NCI-H128 (cell line): ENCODE data around the gene PLCH1.
"Not testable (repeated sequence)": the region's sequence is repeated elsewhere in the genome, so short reads cannot be mapped to it uniquely, and the experiment has no call there.

Source experiments
- DNase-seq: peaks from one replicate; lab custom pipeline; 2025; ENCODE audit not compliant: unreplicated experiment; lab: John Stamatoyannopoulos, UW

The PLCH1 gene

DNA sequence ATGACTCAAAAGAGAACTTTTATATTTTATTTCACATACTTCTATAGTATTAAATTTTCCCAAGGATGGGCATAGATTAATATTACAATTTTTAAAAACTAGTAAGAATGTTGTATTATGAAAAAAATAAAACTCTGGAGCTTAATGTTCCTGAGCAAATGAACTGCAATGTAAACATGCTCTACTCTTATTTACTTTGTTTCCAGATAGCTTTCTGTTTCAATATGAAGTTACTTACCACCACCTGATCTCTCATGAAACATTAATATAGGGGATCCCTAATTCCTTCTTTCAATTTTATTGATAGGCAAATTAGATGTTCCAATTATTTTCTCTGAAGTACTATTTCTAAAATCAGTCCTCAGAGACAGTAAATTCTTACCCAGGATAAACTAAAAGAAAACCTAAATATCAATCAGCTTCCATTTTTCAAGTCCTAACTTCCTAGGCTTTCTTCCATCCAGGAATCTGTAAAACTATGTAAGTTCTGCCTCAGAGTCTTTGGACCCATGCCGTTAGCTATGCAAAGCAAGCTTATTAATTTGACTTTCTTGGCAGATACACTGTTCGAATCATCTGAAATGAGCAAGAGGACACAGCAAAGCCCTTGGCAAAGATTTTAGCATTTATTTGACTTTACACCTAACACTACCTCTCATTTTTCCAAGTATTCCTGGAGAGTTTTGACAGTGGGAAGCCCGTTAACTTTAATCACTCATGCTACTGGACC, 93.2 kb downstream of the PLCH1 start:
- DNase-seq, result no peak

DNA sequence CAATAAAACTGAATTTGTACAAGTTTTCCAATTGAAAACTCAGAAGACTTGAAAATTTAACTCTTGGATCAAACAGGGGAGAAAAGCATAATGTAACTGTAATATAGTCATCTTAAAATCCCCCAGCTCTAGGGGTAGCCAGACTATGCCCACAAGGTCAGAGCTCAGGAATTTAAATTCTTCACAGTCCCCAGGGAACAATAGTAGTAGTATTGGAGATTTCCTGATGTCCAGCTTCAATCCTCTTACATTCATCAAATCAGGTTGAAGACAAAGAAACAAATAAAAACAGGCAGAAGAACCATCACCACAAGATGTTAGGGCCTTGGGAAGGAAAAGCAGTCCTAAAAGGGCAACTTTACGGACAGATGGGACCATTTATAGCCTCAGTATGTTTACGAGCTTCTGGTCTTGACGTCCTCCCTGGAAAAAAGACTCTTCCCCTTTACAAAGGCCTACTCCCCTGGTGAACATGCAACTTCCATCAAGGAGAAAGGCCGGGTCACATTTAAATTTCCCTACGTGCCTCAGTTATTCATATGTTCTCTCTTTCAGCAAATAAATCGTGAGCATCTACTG, 96.8 kb downstream of the PLCH1 start:
- no peak for DNase-seq

DNA sequence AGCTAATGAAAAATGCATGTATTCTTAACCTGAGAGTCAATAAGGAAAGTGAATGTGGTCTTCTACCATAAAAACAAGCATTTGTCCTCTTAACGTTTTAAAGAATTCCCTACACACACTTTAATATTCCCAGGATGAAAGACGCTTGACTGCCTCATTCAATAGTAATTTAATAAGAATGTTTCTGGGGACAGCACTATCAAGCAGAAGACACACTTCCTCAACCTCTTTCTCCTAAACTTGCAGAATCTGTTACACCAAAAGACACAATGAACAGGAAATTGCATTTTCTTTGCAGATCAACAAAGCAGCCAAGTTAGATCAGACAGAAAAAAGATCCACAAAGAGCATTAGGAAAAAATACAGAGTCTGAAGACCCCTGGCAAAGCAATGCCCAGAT, 97.7 kb downstream of the PLCH1 start:
- no peak for DNase-seq

DNA sequence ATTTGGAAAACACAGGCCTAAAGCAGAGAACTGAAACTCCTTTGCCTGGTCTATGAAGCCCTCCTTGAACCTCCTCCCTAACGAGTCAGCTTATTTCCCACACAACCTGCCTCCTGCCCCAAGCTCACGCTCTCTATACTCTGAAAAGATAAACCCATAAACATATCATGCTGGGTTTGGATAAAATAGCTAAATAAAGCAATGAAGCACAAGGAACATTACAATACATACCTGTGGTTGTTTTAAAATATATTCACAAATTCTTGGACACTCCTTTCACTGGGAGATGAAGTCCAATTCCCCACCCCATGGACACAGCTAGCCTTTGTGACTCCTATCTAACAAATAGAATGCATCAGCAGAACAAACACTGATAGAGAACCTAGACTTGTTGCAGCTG, 98.2 kb downstream of the PLCH1 start:
- no peak for DNase-seq

DNA sequence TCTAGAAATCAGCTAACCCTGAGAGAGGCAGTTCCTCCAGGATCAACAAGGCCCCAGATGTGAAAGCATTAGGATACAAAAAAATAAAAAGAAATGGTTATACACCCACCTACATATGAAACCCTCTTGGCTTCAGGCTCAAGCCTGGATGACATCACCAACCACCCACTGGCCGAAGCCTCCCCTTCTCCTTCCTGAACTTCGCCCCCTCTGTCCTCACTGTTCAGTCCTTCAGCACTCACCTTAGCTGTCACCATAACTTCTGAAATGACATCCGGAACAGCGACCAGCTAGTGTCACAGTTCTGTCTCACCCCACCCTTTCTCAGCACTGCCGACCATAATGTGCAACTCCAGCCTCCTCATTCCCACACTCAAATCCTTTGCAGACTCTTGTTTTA, 98.7 kb downstream of the PLCH1 start:
- DNase-seq, result no peak

DNA sequence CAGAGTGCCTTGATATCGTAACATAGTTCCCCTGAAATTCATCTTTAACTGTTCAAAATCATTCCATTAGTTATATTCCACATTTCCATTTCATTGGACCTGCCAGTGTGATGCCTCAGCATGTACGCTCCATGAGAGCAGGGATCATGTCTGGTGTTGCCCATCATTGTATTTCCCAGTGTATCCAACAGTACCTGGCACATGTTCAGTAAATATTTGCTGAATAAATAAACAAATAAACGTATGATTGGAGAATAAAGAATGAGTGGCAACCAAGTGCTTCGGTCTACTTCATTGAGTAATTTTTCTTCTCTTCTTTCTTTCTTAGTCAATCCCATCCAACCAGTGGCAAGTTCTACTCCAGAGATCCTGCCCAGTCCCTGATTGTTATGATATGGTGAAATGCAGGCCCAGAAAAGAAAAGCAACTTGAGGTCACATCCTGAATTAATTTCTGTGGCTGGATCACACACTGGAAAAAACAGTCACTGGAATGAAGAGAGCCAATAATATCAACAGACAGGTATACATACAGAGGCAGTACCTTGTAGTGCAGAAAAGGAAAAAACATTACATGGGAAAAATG, 101.2 kb downstream of the PLCH1 start:
- DNase-seq, result no peak

DNA sequence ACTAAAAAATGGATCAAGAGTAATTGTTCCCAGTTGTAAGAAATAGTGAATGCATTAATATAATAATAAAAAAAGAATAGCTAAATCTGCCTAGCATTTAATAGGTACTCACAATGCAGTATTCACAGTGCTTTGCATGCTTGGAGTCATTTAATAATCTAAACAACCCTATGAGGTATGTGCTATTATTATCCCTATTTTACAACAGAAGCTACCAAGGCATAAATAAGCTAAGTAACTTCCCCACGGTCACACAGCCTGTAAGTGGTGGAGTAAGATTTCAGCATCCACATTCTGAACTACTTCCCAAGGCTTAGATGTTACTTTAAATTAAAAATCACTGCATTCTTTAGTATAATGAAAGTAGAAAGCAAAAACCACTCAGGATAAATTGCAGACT, 102.9 kb downstream of the PLCH1 start:
- DNase-seq, result no peak

DNA sequence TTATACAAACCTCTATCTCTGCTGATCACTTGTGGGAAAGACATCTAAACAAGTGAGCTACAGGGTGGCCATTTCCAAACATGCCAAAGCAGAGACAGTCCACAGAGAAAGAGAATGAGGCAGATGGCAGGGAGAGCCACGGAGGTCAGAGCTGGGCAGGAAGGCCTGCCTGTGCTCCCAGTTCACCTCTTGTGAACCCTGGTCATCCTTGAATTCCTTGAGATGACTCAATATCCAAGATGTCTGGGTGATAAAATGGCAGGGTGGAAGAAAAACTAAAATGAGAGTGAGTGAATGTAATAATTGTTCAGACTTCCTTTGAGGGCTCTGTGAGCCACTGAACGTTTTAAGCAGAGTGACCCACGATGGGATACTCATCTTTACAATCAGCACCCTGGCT, 104.8 kb downstream of the PLCH1 start:
- no peak for DNase-seq

DNA sequence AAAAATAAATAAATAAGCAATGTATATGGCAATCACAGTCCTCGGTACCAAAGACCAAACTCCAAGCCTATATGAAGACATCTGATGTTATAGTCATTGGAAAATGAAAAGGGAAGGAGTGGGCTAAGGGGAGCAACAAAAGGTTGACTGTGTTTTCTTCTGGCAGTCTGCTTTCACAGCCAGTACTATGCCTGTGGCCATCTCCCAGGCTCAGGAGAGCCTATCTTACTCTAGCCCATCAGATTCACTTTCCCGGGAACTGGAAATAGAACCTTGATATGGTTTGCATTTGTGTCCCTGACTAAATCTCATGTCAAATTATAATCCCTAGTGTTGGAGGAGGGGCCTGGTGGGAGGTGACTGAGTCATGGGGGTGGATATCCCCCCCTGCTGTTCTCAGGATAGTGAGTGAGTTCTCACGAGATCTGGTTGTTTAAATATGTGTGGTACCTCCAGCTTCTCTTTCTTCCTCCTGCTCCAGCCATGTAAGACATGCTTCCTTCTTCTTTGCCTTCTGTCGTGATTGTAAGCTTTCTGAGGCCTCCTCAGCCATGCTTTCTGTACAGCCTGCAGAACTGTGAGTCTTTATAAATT, 105.3 kb downstream of the PLCH1 start:
- no peak for DNase-seq

DNA sequence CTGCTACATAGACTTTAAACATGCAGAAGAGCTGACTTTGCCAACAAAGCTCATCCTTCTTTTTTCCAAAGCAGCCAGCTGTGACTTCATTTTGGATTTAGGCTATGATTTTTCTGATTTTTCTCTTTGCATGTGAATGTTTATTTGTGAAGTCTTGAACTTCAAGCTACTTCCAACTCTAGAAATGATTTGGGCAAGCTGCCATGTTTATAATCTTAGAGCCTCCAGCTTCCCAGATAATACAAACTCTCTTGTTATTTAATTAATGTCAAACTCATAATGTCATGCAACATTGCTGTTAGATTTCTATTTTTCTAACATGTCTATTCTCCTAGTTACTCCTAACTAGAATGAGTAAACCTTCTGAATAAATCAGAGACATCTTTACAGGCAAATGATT, 106.4 kb downstream of the PLCH1 start:
- not testable (repeated sequence) for DNase-seq

DNA sequence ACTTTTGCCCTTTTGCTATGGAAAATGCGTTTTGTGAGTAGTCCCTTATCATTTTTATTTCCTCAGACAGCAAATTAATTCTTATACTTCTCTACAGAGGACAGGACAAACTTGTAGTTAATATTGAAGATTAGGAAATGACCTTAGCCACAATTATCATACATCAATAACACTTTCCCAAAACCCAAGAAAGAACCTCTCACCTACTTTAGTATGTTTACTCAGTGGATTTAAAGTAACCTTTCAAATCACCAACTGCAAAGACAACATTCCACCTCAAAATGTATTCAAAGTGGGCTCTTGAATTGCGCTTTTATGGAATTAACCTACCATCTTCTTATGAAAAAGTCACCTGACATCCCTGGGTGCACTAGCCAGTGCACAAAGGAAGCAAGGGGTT, 107.3 kb downstream of the PLCH1 start:
- no peak for DNase-seq

DNA sequence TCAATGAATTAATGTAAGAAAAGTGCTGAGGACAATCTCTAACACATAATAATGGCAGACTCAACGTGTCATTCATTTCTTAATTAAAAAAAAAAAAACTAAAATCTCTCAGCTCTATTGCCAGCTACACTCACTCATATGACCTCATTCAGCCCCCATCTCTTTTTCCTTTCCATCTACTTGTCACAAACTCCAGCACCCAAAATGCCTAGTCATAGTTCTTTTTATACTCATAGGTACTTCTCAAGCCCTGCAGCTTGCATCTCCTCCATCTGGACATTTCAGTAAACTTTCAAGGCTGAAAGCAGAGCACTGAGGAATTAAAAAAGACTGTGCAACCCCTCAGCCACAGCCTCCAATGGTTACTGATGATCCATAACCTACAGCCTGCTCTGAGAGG, 109.8 kb downstream of the PLCH1 start:
- no peak for DNase-seq

DNA sequence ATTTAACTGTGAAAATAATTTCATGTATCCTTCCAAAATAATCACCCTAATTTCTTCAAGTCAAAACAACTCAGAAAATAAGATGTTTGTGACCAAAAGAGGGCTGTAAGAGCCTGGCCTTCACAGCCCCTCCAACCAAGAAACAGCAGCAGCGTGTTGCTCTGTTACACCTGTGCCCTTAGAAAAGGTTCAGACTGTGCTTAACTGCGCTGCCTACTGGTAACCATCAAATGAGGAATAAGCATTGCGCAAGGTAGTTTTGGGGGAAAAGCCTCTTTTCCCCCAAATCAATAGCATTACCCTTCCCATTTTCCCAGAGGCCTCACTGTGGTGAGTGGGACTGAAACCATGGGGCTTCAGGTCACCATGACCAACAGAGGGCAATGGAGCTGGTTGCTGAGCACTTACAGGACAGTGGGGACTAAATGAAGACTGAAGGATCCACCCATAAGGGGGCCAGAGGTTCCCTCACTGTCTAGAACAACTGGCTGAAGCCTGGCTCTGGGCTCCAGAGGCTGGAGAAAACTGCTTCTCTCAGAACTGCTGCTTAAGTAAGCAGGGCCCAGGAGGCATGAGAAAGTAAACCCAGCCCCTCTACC, 110.7 kb downstream of the PLCH1 start:
- DNase-seq, result no peak

DNA sequence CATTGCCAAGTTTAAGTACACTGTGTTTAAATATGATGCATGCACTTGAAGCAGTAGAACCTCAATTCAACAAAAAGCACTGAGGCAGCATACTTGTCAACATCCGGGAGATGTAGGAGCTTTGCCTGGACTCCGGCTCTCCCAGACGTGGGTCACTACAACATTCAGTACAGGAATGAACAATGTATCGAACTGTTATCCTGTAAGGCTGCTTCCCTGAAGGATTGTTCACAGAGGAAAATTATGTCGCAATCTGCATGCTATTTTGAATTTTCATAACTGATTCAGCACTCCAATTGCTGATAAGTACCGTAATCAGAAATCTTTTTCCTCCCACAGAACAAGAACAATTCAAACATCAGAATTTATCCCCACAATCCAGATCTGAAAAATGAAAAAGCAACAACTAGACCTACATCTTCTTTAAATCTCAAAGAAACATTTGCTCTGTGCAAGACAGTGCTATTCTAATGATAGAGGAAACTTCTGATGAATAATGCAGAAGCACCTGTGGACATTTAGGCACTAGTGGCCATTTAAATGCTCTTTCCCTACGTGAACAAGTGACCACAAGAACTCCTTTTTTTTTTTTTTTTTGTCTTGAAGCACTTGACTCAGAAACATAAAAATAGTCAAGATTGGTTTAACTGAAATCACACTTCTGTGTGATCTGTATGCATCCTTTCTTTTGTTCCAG, 113.4 kb downstream of the PLCH1 start:
- DNase-seq, result no peak

DNA sequence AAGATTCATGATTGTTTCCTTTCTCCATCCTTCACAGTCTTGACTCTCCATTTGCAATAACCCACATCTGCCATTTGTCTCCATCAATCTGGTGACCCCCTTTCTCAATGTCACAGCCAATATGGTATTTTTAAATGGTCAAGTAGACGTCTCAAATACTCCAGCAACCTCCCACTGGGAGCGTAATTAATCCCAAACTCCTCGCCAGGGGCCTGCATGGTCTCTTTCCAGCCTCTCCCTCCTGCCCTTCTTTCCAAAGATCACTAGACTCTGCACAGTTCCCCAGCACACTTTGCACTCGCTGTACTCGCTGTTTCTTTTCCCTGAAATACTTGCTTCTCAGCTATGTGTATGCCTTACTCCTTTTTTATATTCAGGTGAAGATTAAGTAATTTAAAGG, 115.3 kb downstream of the PLCH1 start:
- DNase-seq, result no peak

DNA sequence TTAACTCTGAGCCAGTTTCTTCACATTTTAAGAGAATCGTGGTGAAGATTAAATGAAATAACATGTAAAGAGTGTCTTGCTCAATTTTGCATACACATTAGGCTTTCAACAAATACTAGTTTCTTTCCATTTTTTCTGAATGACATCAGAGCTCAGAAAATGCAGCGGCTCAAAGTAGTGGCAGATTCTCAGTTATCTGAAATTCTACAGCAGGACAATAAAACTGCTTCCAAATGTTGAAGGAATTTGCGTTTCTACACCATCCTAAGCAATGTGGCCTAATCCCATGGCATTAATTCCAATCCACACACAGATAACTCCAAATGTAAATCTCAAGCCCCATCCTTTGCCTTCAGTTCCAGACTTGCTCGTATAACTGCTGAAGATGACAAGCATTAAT, 115.8 kb downstream of the PLCH1 start:
- no peak for DNase-seq

DNA sequence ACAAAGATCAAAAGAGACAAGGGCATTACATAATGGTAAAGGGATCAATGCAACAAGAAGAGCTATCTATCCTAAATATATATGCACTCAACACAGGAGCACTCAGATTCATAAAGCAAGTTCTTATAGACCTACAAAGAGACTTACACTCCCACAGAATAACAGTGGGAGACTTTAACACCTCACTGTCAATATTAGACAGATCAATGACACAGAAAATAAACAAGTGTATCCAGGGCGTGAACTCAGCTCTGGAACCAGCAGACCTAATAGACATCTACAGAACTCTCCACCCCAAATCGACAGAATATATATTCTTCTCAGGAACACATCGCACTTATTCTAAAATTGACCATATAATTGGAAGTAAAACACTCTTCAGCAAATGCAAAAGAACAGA, 122.2 kb downstream of the PLCH1 start:
- not testable (repeated sequence) for DNase-seq

DNA sequence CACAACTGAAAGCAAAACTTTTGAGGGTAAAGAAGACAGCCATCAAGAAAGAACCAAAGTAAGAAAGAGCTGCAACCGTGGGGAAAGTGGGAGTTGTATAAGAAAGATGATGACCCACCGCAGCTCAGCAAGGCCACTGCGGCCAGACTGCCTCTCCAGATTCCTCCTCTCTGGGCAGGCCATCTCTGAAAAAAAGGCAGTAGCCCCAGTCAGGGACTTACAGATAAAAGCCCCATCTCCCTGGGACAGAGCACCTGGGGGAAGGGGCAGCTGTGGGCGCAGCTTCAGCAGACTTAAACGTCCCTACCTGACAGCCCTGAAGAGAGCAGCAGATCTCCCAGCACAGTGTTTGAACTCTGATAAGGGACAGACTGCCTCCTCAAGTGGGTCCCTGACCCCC, 124.3 kb downstream of the PLCH1 start:
- not testable (repeated sequence) for DNase-seq

DNA sequence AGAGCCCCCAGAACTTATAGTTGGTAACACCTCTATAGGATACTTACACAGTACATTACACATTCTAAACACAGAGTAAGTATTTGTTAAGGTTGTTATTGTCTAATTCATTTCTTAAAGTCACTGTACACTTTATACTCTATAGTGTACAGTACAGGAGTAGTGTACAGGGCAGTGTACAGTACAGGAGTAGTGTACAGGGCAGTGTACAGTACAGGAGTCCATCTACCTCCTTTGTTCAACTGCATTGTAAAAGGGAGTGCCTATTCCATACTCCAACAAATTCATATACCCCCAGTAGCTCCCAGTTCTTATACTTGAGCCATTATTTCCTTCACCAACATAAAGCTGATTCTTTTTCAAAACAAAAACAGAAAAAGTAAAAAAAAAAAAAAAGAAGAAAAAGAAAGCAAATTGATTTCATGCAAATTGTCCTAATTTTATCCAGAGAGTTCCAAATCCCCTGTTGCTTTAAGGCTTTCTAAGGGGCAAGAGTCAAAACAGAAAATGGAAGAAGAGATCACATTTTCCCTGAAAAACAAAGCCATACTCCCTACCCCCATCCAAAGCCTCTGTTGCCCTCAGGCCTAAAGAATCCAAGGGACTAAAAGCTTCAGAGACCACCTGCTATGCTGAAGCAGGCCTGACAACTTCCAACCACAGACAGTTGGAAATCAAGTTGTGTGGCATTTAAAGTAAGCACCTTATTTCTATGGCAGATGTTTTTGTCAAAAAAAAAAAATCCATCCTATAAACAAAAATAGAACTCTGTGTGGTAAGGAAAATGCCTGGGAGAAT, 125.6 kb downstream of the PLCH1 start:
- no peak for DNase-seq

DNA sequence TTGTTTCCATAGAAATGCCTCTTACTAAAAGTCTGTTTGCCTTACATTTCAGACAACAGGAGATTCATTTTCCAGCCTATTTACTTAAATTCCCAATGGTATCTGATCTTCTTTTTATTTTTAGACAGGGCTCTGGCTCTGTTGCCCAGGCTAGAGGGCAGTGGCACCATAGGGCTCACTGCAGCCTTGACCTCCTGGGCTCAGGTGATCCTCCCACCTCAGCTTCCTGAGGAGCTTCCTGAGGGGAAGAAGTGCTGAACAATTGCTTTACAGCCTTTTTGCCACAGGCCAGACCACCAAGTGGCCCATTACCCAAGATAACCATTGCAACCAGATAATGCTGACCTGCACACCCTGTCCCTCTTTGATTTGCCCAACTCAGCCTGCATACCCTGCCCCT, 126.3 kb downstream of the PLCH1 start:
- no peak for DNase-seq
